Midbrain (tissue), 1 donor: ENCODE results near the gene TREML4.

ENCODE experiments used
- DNase-seq: peaks from one replicate; lab custom pipeline; 2025; lab: John Stamatoyannopoulos, UW

Gene TREML4

GRCh38 chr6:41288030-41288753 lies 60.0 kb downstream of the TREML4 start:
- no peak for DNase-seq
